K562 (cell line): Measurements from ENCODE around the gene DIPK1A. TPM values are rescaled to one million over a fixed set of nuclear protein-coding genes. Genes with fewer than 3 reads are reported as not detected.
A peak's percentile ranks its signal among the peaks of the same experiment; 100 is the strongest.

ENCODE experiments used
- ARID1B ChIP-seq: fragments of 450-650 bp; IDR thresholded peaks from 2 replicates; pipeline ENCODE4 v1.6.1; 2016; ENCODE audit warnings: antibody characterized with exemption, mild to moderate bottlenecking, inconsistent platforms
- CBFA2T2 ChIP-seq: fragments of 450-650 bp; conservative IDR thresholded peaks from 2 replicates; pipeline ENCODE4 v1.6.1; 2017; ENCODE audit warnings: mild to moderate bottlenecking
- CCNT2 ChIP-seq: IDR thresholded peaks from 2 replicates; pipeline ENCODE4 v1.6.1; 2011; ENCODE audit warnings: borderline replicate concordance, low read depth, mild to moderate bottlenecking, moderate library complexity, mixed read lengths, low read length; ENCODE audit not compliant: insufficient read length; ENCODE audit errors: extremely low read depth
- CLOCK ChIP-seq: fragments of 250-450 bp; sonication (Bioruptor Pico); IDR thresholded peaks from 2 replicates; pipeline ENCODE4 v1.4.0; 2020; ENCODE audit warnings: mild to moderate bottlenecking, moderate library complexity, borderline replicate concordance
- ETV1 ChIP-seq: fragments of 450-650 bp; conservative IDR thresholded peaks from 2 replicates; pipeline ENCODE4 v1.6.1; 2016; ENCODE audit warnings: missing genetic modification characterization, control low read depth, low read depth, missing compliant biosample characterization
- HDAC1 ChIP-seq, 2 experiments: fragments of 450-650 bp; IDR thresholded peaks; 2 replicates each; pipeline ENCODE4 v1.6.1; 2016 to 2017; ENCODE audit warnings: inconsistent platforms in 1 of 2, mild to moderate bottlenecking in 1 of 2, moderate library complexity in 1 of 2
- IRF2 ChIP-seq: sonication (generic); formaldehyde crosslinking; IDR thresholded peaks from 2 replicates; pipeline ENCODE4 v1.8.1; 2022; ENCODE audit warnings: mild to moderate bottlenecking, missing genetic modification reagents
- KLF16 ChIP-seq: IDR thresholded peaks from 2 replicates; pipeline ENCODE4 v1.6.1; 2016; ENCODE audit warnings: antibody characterized with exemption
- LEF1 ChIP-seq: fragments of 450-650 bp; IDR thresholded peaks from 2 replicates; pipeline ENCODE4 v1.6.1; 2016; ENCODE audit warnings: mild to moderate bottlenecking
- NFXL1 ChIP-seq: fragments of 450-650 bp; formaldehyde crosslinking; IDR thresholded peaks from 2 replicates; pipeline ENCODE4 v1.4.0; 2021; ENCODE audit warnings: mild to moderate bottlenecking
- NR2C2 ChIP-seq, 2 experiments: fragments of 200-800 bp in 1 of 2; sonication (Bioruptor generic) in 1 of 2; sonication (generic) in 1 of 2; formaldehyde crosslinking in 1 of 2; IDR thresholded peaks; 2 replicates each; pipeline versions ENCODE4 v1.6.1 to v1.8.0; 2016 to 2022; ENCODE audit warnings: mild to moderate bottlenecking in 1 of 2, missing compliant biosample characterization in 1 of 2, missing genetic modification characterization in 1 of 2, missing genetic modification reagents in 1 of 2
- RBM22 ChIP-seq: fragments of 200-400 bp; formaldehyde crosslinking; IDR thresholded peaks from 2 replicates; pipeline ENCODE4 v1.6.1; 2018; ENCODE audit warnings: low read length, low read depth; ENCODE audit not compliant: poor library complexity, severe bottlenecking
- STAT5A ChIP-seq: IDR thresholded peaks from 2 replicates; pipeline ENCODE4 v1.6.1; 2012; ENCODE audit warnings: low read length, inconsistent platforms, borderline replicate concordance
- TBL1XR1 ChIP-seq, 2 experiments: IDR thresholded peaks; 2 replicates each; pipeline ENCODE4 v1.6.1; 2012; ENCODE audit warnings: improper control_type of control experiment in 2 of 2, low read length in 2 of 2, mild to moderate bottlenecking in 1 of 2
- TSHZ1 ChIP-seq: fragments of 250-450 bp; sonication (Bioruptor Pico); IDR thresholded peaks from 2 replicates; pipeline ENCODE4 v1.4.0; 2020; ENCODE audit warnings: mild to moderate bottlenecking, moderate library complexity
- XRCC5 ChIP-seq: fragments of 200-400 bp; formaldehyde crosslinking; IDR thresholded peaks from 2 replicates; pipeline ENCODE4 v1.6.1; 2017; ENCODE audit warnings: low read depth, mild to moderate bottlenecking, low read length
- ZNF146 ChIP-seq: IDR thresholded peaks from one replicate; pipeline ENCODE4 v1.6.1; 2018; ENCODE audit warnings: missing compliant biosample characterization; ENCODE audit not compliant: unreplicated experiment
- ZNF197 ChIP-seq: fragments of 200-800 bp; sonication (Bioruptor generic); IDR thresholded peaks from 2 replicates; pipeline ENCODE4 v1.6.1; 2016; ENCODE audit warnings: low read depth, missing genetic modification characterization, missing compliant biosample characterization
- ZNF311 ChIP-seq: fragments of 250-450 bp; sonication (Bioruptor Pico); IDR thresholded peaks from 2 replicates; pipeline ENCODE4 v1.4.0; 2020; ENCODE audit warnings: mild to moderate bottlenecking, moderate library complexity
- polyA plus RNA-seq, 8 experiments: library from polyadenylated mRNA; depleted of rRNA in 4 of 8; stranded (reverse) in 5 of 8; unstranded in 3 of 8; fragments of >200 nt; fragmentation: Nextera tagmentation in 2 of 8; fragmentation: Illumina TruSeq in 1 of 8; extraction: Ambion mirVana in 2 of 8; extraction: Trizol in 1 of 8; gene quantifications; 2 replicates each; pipeline versions ENCODE4 v1.2.1 to v1.2.3, GENCODE V29; 2011 to 2014; ENCODE audit warnings: inconsistent platforms in 1 of 8, missing spikeins in 1 of 8
- total RNA-seq, 7 experiments: library from RNA; depleted of rRNA in 6 of 7; stranded (reverse); fragments of >200 nt in 6 of 7; fragmentation: Illumina TruSeq in 2 of 7; extraction: Trizol in 2 of 7; gene quantifications; 2 replicates each; pipeline versions ENCODE4 v1.2.1 to v1.2.3, GENCODE V29; 2011 to 2021; ENCODE audit warnings: low replicate concordance in 1 of 7
- TF ChIP-seq, protein P1 (sequence below): IDR thresholded peaks from 2 replicates; pipeline ENCODE4 v1.6.1; 2012; ENCODE audit warnings: low read depth, low read length, improper control_type of control experiment, borderline replicate concordance

Gene DIPK1A
- total and polyA plus RNA-seq, 9 of the 15 experiments (the other 6 are each of a cell fraction or from before 2014, with no cell fraction given) = 0.54 to 2.5 (median 1.3) TPM

DNA sequence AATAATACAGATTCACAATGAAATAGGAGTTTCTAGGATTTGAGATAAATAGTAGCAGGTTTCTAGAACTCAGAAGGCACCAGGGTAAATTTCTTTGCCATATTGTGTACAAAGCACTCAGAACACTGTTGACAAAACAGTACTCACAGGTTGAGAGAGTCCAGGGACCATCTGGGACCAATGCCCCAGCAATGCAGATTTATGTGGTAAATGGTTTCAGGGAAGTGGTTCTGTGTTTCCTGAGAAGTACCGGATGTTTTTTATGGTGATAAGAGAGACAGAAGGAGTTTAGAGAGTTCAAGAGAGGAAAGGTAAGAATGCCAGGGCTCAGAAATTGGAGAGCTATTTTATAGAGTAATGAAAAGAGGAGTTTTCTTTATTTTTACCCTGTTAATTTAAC is 29.6 kb upstream of the DIPK1A start (continued):
- no peak for TF ChIP-seq TSHZ1 (CRISPR knock-in tag)
- TF ChIP-seq KLF16 = no peak
- TF ChIP-seq CLOCK (CRISPR knock-in tag) = no peak
- TF ChIP-seq NFXL1 = no peak
- no peak for TF ChIP-seq CCNT2
- TF ChIP-seq XRCC5 = no peak
- no peak for TF ChIP-seq ZNF197 (CRISPR knock-in tag)
- no peak for TF ChIP-seq RBM22
- TF ChIP-seq LEF1 = peak; percentile 24; the same call in 1 of the 2 replicates
- TF ChIP-seq ZNF311 (CRISPR knock-in tag) = no peak
- TF ChIP-seq CBFA2T2 = peak; percentile 52
- TF ChIP-seq HDAC1 (IDR thresholded peaks at IDR 0.05) = peak in 1 of 2 experiments; percentile 54; a peak in 1 of 4 replicates
- TF ChIP-seq ETV1 (tag) = peak; percentile 90
- TF ChIP-seq, protein P1, sequence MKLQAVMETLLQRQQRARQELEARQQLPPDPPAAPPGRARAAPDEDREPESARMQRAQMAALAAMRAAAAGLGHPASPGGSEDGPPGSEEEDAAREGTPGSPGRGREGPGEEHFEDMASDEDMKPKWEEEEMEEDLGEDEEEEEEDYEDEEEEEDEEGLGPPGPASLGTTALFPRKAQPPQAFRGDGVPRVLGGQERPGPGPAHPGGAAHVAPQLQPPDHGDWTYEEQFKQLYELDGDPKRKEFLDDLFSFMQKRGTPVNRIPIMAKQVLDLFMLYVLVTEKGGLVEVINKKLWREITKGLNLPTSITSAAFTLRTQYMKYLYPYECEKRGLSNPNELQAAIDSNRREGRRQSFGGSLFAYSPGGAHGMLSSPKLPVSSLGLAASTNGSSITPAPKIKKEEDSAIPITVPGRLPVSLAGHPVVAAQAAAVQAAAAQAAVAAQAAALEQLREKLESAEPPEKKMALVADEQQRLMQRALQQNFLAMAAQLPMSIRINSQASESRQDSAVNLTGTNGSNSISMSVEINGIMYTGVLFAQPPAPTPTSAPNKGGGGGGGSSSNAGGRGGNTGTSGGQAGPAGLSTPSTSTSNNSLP = 0 out of 2 replicates have a peak, but pooled peaks have one; percentile 16
- TF ChIP-seq STAT5A = peak; percentile 75; the same call in 1 of the 2 replicates
- no peak for TF ChIP-seq TBL1XR1 (IDR thresholded peaks at IDR 0.05; ENCODE audit: low read length in 2 of 2)
- TF ChIP-seq ARID1B = peak; percentile 82
- TF ChIP-seq IRF2 (CRISPR knock-in tag) = no peak
- TF ChIP-seq NR2C2 (CRISPR knock-in tag; IDR thresholded peaks at IDR 0.05) = no peak
- peak; percentile 36; the same call in 1 of the 2 replicates for TF ChIP-seq NR2C2 (tag; IDR thresholded peaks at IDR 0.05)
- TF ChIP-seq ZNF146 (CRISPR knock-in tag) = no peak
